Activated T-cell treated with anti-CD3 and anti-CD28 coated beads for 4 hours (primary cell): ENCODE results near the gene ELOVL1.

Source experiments
- DNase-seq: peaks from one replicate; pipeline ENCODE4 v3.0.0-alpha.2; 2020

ELOVL1 gene

GRCh38 chr1:43322506-43322905 lies 45.3 kb downstream of the ELOVL1 start:
- no peak for DNase-seq

DNA sequence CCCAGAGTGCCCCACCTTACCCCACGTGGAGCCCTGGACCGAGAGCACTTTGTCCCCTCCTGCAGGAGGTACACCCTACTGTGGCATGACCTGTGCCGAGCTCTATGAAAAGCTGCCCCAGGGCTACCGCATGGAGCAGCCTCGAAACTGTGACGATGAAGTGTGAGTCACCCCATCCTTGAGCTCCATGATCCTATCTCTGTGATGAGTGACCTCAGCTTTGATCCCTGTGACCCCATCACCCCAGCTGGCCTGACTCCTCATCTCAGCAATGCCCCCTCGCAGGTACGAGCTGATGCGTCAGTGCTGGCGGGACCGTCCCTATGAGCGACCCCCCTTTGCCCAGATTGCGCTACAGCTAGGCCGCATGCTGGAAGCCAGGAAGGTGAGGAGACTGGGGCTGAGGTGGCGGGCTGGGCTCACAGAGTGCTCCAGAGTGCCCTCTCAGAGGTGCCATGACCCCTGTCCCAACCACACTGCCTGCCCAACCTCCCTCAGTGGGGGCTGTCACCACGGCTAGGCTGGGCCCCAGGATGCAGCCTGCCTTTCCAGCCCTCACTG lies 46.4 kb downstream of the ELOVL1 start:
- no peak for DNase-seq

- DNase-seq = no peak
Observed at GRCh38 chr1:43319766-43320165, 48.0 kb downstream of the ELOVL1 start.

- no peak for DNase-seq
Observed at GRCh38 chr1:43319288-43319687, 48.5 kb downstream of the ELOVL1 start.

- DNase-seq = no peak
Observed at GRCh38 chr1:43318831-43319230, 49.0 kb downstream of the ELOVL1 start.

DNA sequence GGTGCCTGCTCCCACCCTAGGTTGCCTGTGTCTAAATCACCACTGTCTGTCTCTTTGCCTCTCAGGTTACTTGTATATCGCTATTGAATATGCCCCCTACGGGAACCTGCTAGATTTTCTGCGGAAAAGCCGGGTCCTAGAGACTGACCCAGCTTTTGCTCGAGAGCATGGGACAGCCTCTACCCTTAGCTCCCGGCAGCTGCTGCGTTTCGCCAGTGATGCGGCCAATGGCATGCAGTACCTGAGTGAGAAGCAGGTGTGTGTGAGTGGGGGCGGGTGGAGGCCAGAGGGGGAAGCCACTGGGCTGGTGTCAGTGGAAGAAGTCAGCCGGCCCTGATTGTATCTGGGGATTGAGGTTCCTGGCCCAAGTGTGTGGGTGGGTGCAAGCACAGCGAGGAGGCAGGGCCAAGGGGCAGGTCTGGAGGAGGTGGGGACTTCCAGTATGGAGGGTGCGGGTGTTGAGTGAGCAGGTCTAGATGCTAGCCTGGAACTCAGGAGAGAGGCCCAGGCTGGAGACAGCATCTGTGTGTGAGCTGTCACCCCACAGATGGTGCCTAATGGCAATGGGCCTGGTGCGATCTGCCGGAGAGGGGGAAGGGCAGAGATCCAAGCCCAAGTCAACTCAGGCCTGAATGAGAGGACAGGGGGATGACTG lies 49.9 kb downstream of the ELOVL1 start:
- DNase-seq = no peak

DNA sequence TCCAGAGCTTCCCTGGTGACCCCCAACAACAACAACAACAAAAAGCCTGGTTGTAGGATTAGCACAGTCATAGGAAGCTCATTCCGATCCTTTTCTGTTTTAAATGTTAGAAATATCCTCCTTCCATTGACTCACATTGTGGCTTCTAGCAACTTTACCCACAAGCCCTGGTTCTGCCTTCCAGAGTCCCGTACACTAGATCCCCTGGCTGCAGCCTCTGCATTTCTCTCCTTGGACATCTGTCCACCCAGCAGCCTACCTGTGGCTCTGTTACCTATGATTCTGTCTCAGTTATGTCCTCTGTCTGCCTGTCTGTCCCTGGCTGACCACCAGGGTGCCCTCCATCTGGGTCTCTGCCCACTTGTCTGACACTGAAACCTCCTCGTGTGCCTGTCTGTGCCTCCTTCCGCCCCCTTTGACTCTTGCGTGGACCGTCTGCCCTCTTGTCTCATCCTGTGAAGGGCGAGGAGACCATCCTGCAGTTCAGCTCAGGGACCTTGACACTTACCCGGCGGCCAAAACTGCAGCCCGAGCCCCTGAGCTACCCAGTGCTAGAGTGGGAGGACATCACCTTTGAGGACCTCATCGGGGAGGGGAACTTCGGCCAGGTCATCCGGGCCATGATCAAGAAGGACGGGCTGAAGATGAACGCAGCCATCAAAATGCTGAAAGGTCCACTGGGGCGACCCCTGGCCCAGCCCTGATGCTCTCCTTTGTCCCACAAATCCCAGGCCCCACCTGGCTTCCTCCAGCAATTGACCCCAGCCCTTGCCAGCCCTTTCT lies 50.9 kb downstream of the ELOVL1 start:
- DNase-seq = no peak

DNA sequence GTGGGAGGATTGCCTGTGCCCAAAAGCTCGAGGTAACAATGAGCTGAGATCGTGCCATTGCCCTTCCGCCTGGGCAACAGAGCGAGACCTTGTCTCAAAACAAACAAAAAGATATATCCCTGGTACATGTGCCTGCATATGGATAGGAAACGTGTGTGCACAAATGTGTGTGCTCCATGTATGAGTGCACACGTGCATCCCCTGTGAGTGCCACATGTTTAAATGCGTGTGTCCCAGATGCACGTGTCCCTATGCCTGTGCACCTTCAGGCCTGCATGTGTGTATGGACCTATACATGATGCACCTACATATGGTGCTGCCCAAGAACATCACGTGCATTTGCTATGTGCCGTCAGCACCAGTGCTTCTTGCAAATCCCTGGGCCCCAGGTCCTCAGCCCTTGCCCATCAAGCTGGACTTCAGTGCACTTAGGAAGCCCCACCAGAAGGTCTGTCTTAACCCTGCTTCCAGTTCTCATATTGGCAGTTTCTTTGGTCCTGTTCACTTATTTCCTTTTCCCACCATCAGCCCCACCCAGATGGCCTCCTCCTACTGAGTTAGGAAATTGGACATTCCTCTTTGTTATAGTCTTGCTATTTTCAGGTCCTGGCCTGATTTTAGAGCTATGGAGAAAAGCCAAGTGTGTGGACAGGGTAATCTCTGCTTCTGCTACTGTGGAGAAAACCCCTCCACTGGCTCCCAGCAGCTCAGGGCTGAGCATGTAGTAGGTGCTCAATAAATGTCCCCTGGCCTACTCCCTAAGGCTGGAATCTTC lies 51.7 kb downstream of the ELOVL1 start:
- no peak for DNase-seq

DNA sequence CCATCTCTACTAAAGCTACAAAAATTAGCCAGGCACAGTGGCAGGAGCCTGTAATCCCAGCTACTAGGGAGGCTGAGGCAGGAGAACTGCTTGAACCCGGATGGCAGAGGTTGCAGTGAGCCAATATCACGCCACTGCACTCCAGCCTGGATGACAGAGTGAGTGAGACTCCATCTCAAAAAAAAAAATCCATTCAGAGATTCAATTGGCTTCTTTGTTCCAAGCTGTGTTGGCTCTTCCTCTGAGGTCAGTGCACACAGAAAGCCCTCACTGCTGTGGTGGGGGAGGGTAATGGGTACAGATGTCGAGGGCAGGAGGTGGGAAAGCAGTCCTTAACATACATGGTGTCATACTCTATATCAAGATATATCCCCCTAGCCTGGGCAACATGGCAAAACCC lies 52.3 kb downstream of the ELOVL1 start:
- no peak for DNase-seq

- DNase-seq = no peak
Observed at GRCh38 chr1:43314233-43314632, 53.6 kb downstream of the ELOVL1 start.

DNA sequence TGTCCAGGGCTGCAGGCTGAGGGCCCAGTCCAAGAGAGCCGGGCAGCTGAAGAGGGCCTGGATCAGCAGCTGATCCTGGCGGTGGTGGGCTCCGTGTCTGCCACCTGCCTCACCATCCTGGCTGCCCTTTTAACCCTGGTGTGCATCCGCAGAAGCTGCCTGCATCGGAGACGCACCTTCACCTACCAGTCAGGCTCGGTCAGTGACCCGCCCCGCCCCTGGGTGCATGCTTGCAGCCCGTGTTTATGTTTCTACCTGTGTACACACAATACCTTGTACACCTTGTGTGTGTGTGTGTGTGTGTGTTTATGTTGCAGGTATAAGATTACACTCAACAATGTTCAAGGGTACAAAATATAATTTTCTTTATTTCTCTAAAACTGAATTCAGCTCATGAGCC lies 54.0 kb downstream of the ELOVL1 start:
- DNase-seq = no peak
